Epithelial cell of esophagus (primary cell): ENCODE results near the gene SNCAIP.
"Not testable (repeated sequence)": the region's sequence is repeated elsewhere in the genome, so short reads cannot be mapped to it uniquely, and the experiment has no call there.

Experiments used
- DNase-seq: peaks from one replicate; pipeline ENCODE4 v3.0.0; 2010; ENCODE audit warnings: low read depth
- H3K4me3 ChIP-seq: 2 replicates; pipeline ENCODE4 v1.5.1; 2011; ENCODE audit warnings: mild to moderate bottlenecking, low read length, control low read depth
- CTCF ChIP-seq: IDR thresholded peaks from 2 replicates; pipeline ENCODE4 v1.5.1; 2011; ENCODE audit warnings: low read depth, mild to moderate bottlenecking, low read length, control low read depth, inconsistent platforms; ENCODE audit not compliant: insufficient read depth; ENCODE audit errors: missing control alignments

SNCAIP gene

GRCh38 chr5:122377026-122377425 lies 65.0 kb downstream of the SNCAIP start:
- no peak for TF ChIP-seq CTCF
- H3K4me3 ChIP-seq: no peak overlapping the region
- DNase-seq: no peak

DNA sequence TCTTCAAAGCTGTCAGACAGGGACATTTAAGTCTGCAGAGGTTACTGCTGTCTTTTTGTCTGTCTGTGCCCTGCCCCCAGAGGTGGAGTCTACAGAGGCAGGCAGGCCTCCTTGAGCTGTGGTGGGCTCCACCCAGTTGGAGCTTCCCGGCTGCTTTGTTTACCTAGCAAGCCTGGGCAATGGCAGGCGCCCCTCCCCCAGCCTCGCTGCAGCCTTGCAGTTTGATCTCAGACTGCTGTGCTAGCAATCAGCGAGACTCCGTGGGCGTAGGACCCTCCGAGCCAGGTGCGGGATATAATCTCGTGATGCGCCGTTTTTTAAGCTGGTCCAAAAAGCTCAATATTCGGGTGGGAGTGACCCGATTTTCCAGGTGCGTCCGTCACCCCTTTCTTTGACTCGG lies 70.9 kb downstream of the SNCAIP start:
- not testable (repeated sequence) for H3K4me3 ChIP-seq, DNase-seq

DNA sequence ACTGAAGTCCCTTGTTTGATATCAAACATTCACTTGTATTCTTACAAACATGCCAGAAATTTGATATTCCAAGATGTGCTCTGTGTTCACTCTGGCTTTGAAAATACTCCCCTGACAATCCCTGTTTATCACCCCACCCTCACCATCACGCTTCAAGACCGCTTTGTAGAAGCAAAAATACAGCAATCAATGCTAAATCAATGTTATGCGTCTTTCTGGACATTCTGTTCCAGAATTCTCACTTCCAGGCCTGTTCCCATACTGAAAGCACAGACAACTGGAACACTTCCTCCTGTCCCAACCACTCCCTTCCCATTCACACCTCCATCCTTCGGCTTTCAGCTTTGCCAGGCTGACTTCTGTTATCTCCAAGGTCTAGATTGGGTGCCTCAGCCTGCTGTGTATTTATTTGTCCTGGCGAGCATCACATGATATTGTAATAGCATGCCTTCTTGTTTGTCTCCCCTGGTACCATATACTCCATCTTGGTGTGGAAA lies 72.8 kb downstream of the SNCAIP start:
- H3K4me3 ChIP-seq: no peak overlapping the region
- DNase-seq: no peak
- no peak for TF ChIP-seq CTCF

GRCh38 chr5:122385286-122385685 lies 73.2 kb downstream of the SNCAIP start:
- H3K4me3 ChIP-seq: no peak overlapping the region
- no peak for DNase-seq
- TF ChIP-seq CTCF: no peak

DNA sequence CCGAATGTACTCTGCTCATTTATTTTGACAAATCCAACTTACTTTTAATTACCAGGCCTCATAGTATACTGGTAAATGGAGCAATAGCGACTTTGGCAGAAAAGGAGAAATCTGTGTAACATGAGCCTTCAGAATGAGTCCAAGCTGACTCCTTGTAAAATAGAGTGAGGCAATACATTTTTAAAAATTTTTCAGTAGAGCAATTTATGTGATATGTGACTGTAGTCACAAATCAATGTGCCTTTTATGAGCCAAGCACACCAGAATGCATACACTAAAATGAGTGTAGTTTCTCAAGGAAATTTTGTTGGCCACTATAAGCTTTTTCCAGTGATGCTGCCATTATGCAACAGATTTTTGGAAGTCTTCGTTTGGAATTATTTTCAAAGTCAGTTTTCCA lies 73.8 kb downstream of the SNCAIP start:
- H3K4me3 ChIP-seq: no peak overlapping the region
- no peak for TF ChIP-seq CTCF
- no peak for DNase-seq

- no peak for TF ChIP-seq CTCF
- DNase-seq: no peak
- no peak overlapping the region for H3K4me3 ChIP-seq
Observed at GRCh38 chr5:122390154-122390553, 78.1 kb downstream of the SNCAIP start.

DNA sequence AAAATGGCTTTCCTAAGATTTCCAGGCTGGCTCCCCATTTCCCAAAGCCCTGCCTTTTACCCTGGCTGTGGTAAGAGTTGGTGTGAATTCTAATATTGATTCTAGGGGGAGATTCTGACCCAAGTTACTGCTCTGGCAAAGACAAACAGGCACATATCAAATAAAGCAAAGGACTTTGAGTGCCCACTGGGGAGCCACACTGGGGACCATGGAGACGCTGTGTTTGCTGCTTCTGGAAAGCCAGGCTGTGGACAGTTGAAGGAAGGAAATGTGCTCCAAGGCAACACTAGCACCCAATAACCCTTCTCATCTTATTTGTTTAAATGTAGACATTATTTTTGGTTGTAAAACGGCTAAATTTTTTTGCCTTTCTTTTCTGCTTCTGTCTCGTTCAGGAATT lies 78.7 kb downstream of the SNCAIP start:
- DNase-seq: no peak
- H3K4me3 ChIP-seq: no peak overlapping the region
- TF ChIP-seq CTCF: no peak
